Activated CD4-positive, CD25-positive, alpha-beta regulatory T cell (primary cell): ENCODE results near the gene MAP6.

ENCODE experiments used
- DNase-seq, 4 experiments: peaks; one replicate each; lab custom pipeline; 2025; lab: John Stamatoyannopoulos, UW

The MAP6 gene

GRCh38 chr11:75549370-75549958 is 119.4 kb downstream of the MAP6 start:
- DNase-seq = no peak

DNA sequence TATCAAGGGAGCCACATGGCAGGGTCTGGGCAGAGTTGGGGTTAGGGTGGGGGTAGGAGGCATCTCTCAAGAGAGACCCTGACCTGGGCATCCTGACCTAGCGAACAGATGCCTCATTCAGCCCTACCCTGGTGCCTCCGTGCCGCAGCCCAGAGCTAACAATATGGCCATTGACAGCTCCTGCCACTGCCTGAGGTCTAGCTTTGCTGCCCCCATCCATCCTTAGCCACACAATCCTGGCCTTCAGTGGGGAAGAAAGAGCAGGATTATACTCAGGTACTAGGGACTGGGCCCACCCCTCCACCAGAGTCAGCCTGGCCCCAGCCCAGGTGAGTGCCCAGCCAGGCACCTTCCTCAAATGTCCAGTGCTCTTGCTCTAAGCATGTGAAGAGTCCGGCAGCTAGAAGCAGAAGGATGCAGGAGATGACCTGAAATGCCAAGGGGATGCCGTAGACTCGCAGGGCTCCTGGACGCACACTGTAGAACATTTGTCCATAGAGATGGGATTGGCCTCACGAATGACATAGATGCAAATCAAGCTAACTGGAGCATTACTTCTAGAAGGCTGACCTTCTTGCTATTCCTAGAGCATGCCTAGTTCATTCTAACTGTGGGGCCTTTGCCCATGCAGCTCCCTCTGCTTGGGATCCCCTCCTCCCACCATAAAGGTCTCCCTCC is 120.1 kb downstream of the MAP6 start:
- DNase-seq = no peak

DNA sequence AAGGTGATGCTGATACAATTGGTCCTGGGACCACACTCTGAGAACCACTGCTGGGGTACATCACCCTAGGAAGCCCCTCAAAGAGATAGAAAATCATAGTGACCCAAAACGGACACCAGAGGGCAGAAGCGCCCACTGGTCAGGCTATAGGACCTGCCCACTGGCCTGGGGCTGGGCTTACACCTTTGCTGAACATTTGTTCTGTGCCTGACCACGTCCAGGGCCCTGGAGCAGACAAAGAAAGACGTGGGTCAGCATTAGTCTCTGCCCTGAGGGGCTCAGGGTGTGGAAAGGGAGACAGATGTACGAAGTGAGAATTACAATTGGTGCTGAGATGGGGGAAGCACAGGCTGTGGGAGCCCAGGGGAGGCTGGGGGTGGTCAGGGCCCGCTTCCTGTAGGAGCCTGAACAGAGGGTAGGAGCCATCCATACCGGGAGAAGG is 121.2 kb downstream of the MAP6 start:
- no peak for DNase-seq

DNA sequence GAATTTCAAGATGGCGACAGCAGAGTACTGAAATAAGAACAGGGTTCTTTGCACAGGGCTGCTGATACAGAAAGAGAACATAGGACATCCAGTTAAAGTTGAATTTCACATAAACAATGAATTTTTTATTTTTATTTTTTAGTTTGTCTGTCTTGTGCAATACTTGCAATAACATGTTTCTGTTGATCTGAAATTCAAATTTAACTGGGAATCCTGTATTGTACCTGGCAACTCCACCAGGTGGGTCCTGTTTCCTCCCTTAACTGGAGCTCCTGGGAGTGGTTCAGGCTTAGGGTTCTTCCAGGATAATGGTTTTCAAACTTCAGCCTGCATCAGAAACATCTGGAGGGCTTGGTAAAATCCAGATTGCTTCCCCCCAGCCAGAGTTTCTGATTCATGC is 121.7 kb downstream of the MAP6 start:
- no peak for DNase-seq

DNA sequence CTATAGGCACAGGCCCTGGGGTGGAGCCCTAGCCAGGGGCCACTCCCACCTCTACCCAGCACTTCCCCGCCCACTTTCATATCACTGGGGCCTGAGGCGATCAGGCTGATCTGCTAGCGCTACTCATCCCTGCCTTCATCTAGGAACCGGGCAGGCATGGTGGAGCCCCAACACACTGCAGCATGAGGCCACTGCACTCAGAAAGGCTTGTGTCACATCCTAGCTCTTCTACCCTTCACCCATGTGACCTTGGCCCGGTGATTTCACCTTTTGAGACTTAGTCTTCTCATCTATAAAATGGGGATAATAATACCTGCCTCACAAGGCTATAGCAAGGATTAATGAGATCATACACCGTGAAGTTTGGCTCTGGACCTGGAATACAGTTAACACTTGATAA is 125.0 kb downstream of the MAP6 start:
- no peak for DNase-seq

GRCh38 chr11:75542088-75542438 is 126.8 kb downstream of the MAP6 start:
- DNase-seq = no peak

GRCh38 chr11:75541193-75542087 is 127.4 kb downstream of the MAP6 start:
- DNase-seq = no peak

DNA sequence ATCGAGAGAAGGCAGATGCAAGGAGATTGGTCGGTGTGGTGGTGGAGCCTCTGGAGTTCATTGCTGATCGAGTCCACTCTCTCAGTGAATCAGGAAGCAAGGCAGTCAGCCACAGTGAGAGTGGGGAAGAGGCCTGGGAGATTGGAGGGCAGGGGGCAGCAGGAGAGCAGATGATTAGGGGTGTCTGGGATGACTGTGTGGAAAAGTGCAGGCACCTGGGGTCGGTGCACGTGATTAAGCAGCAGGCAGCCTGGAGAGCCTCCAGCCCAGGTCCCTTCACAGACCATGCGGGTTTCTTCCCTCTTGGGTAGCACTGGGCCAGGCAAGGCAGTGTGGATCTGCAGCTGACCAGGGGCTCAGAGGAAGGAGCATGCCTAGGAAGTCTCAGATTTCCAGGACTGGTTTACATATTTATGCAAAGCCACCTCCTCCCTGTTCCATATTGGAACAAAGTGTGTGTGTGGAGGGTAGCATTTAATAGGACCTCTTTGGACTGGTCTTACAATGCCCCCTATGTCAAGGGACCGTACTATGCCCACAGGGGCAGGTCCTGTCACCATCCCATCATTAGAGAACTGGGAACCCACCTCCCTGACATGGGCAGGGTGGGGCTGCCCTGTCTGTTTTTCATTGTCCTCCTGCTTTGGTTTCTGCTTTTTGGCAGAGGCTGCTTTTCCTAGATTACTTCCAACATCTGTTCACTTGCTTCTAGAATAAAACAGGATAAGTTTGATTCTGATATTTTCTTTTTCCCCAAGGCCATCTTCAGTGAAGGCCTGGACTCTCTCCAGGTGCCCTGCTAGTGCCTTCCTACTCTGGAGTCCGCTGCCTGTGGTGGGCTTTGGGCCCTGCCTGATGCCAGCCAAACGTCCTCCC is 129.1 kb downstream of the MAP6 start:
- no peak for DNase-seq

DNA sequence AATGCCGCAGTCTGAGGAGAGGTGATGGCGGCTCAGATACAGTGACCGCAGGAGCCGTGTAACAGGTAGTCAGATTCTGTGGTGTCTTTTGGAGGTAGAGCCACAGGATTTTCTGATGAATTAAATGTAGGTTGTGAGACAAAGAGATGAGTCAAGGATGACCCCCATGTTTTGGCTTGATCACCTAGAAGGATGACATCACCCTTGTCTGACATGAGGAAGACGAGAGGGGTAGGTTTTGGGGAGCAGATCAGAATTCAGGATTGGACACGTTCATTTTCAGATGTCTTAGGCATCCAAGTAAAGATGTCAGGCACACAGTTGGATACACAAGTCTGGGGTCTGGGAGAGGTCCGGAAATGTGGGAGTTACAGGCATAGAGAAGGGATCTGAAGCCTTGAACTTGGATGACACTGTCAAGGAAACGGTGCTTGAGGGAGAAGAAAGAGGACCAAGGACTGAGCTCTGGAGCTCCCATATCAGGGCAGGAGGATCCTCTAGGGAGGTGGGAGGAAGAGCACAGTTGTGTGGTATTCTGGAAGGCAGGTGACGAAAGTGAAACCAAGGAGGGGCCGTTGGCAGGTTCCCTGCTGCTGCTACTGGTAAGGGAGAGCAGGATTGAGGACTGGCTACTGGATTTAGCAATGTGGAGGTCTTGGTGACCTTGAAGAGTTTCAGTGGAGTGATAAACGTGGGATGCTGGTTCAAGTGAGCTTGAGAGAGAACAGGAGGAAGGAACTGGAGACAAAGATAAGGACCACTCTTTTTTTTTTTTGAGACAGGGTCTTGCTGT is 130.5 kb downstream of the MAP6 start:
- no peak for DNase-seq

- no peak for DNase-seq
Measured at GRCh38 chr11:75537740-75538139, 131.1 kb downstream of the MAP6 start.
